ENCODE data around the gene TMEM234. TPM values are rescaled to one million over a fixed set of nuclear protein-coding genes. Genes with fewer than 3 reads are reported as not detected.

Gene TMEM234

GRCh38 chr1:32172621-32173245 is 49.4 kb downstream of the TMEM234 start:
- Histone ChIP-seq H2BK5ac (ENCODE audit: low read depth, low read length, poor library complexity, severe bottlenecking) (no peak overlapping the region), H3K14ac (ENCODE audit: low read length in 2 of 2) (no peak overlapping the region), H3K18ac (ENCODE audit: low read depth in 1 of 2, low read length in 2 of 2) (no peak overlapping the region), H3K79me1 (replicated peaks; ENCODE audit: low read length, poor library complexity, severe bottlenecking) (peaks cover 27% of the 10 kb centered on the region), H2BK120ac (ENCODE audit: low read depth, low read length) (no peak overlapping the region), H4K8ac (ENCODE audit: low read length) (peak overlapping the region; percentile 60), H3K36me3 (ENCODE audit: control insufficient read depth in 1 of 2, insufficient read depth in 2 of 2, low read depth in 1 of 2, low read length in 2 of 2) (peaks cover 52 to 81% of the 10 kb centered on the region in 2 experiments), H3K4me1 (ENCODE audit: control insufficient read depth, insufficient read depth, low read depth, low read length) (peaks cover 5% of the 10 kb centered on the region), H3K9me3 (ENCODE audit: control insufficient read depth, low read length) (no peaks in the 10 kb centered on the region), H2AFZ (ENCODE audit: low read depth, low read length) (no peak overlapping the region), H3K27me3 (ENCODE audit: control insufficient read depth in 1 of 2, insufficient read depth in 1 of 2, low read length in 2 of 2) (no peaks in the 10 kb centered on the region), H2AK5ac (ENCODE audit: low read length, severe bottlenecking) (peak overlapping the region; percentile 61), H2BK12ac (ENCODE audit: low read length in 2 of 2) (peak overlapping the region in 1 of 2 experiments; percentile 3), H3K4me3 (ENCODE audit: insufficient read depth in 1 of 2, low read depth in 1 of 2, low read length in 2 of 2) (no peak overlapping the region), H3K4ac (ENCODE audit: low read depth in 1 of 2, low read length in 2 of 2) (no peak overlapping the region), H2BK15ac (ENCODE audit: low read depth, poor library complexity, severe bottlenecking) (no peak overlapping the region), H4K91ac (ENCODE audit: low read length) (no peak overlapping the region), H3K9ac (ENCODE audit: low read length) (no peak overlapping the region), H3K4me2 (ENCODE audit: low read length, poor library complexity, severe bottlenecking) (no peak overlapping the region), H3K27ac (ENCODE audit: low read length, poor library complexity, severe bottlenecking) (no peak overlapping the region), H3K23ac (ENCODE audit: low read length in 2 of 2) (no peak overlapping the region)
- 100% methylated on average over 1 of the region's 1 CpG for WGBS
- DNase-seq: no peak

GRCh38 chr1:32170991-32171390 is 51.2 kb downstream of the TMEM234 start:
- Histone ChIP-seq H3K27ac (ENCODE audit: low read length, poor library complexity, severe bottlenecking) (no peak overlapping the region), H3K18ac (ENCODE audit: low read depth in 1 of 2, low read length in 2 of 2) (no peak overlapping the region), H3K23ac (ENCODE audit: low read length in 2 of 2) (no peak overlapping the region), H3K14ac (ENCODE audit: low read length in 2 of 2) (no peak overlapping the region), H4K91ac (ENCODE audit: low read length) (no peak overlapping the region), H2BK5ac (ENCODE audit: low read depth, low read length, poor library complexity, severe bottlenecking) (no peak overlapping the region), H3K4me3 (ENCODE audit: insufficient read depth in 1 of 2, low read depth in 1 of 2, low read length in 2 of 2) (no peak overlapping the region), H3K27me3 (ENCODE audit: control insufficient read depth in 1 of 2, insufficient read depth in 1 of 2, low read length in 2 of 2) (no peaks in the 10 kb centered on the region), H4K8ac (ENCODE audit: low read length) (no peak overlapping the region), H2BK120ac (ENCODE audit: low read depth, low read length) (no peak overlapping the region), H3K4me1 (ENCODE audit: control insufficient read depth, insufficient read depth, low read depth, low read length) (peaks cover 5% of the 10 kb centered on the region), H3K79me1 (replicated peaks; ENCODE audit: low read length, poor library complexity, severe bottlenecking) (peaks cover 27% of the 10 kb centered on the region), H3K9ac (ENCODE audit: low read length) (no peak overlapping the region), H2AFZ (ENCODE audit: low read depth, low read length) (no peak overlapping the region), H3K4ac (ENCODE audit: low read depth in 1 of 2, low read length in 2 of 2) (no peak overlapping the region), H2BK15ac (ENCODE audit: low read depth, poor library complexity, severe bottlenecking) (no peak overlapping the region), H3K9me3 (ENCODE audit: control insufficient read depth, low read length) (no peaks in the 10 kb centered on the region), H2AK5ac (ENCODE audit: low read length, severe bottlenecking) (no peak overlapping the region), H3K4me2 (ENCODE audit: low read length, poor library complexity, severe bottlenecking) (no peak overlapping the region), H3K36me3 (ENCODE audit: control insufficient read depth in 1 of 2, insufficient read depth in 2 of 2, low read depth in 1 of 2, low read length in 2 of 2) (peaks cover 59 to 85% of the 10 kb centered on the region in 2 experiments), H2BK12ac (ENCODE audit: low read length in 2 of 2) (no peak overlapping the region)
- WGBS: 100% methylated on average over 4 of the region's 4 CpGs
- no peak for DNase-seq

Small RNA genes lying within 50 kb of the gene (small RNA-seq; reads per million reads assigned to genes)
- not detected for gene RF00017 (ENCODE audit: low read depth)

Data from mesenchymal stem cell (in vitro differentiated cells and primary cell).